GM19438 (cell line): Measurements from ENCODE around the gene NRIP3.
"Not testable (repeated sequence)": the region's sequence is repeated elsewhere in the genome, so short reads cannot be mapped to it uniquely, and the experiment has no call there.

Experiments
- ATAC-seq: cut with Tn5 transposase; IDR thresholded peaks from one replicate; pipeline ENCODE4 v1.9.1; 2021; ENCODE audit warnings: low read depth; ENCODE audit not compliant: unreplicated experiment

The NRIP3 gene

DNA sequence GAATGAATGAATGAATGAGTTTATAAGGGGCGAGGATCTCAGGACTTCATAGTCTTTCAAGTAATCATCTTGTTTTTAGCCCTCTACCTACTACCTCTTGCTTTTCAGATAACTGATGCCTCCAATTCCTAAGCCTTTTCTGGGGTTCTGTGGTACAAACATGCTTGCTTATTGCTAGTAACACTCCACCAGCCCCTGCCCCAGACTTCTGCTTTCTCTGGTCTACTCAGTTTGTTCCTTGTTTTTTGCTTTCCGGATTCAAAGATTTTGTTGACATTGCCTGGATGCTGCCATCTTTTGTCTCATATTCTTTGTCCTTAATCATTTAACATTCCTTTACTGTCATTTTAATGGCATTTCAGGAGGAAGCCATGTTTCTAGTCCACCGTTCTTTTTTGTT, 30.7 kb downstream of the NRIP3 start:
- ATAC-seq = no peak

DNA sequence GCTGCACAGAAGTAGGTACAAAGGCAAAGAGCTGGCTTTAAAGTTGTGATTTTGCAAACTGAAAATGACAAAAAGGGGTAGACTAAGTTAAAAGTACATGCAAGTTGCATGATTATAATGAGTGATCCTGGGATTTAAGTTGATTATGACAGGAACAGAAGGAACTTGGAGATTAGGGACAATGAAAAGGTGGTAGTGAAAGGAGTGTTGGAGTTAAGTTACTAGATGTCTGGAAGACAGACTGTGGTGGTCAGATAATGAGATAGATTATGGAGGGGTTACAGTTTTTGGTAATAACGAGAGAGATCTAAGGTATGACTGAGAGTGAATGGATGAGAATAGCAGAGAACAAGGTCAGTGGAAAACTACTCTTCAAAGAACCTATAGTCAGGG, 31.9 kb downstream of the NRIP3 start:
- ATAC-seq = no peak

DNA sequence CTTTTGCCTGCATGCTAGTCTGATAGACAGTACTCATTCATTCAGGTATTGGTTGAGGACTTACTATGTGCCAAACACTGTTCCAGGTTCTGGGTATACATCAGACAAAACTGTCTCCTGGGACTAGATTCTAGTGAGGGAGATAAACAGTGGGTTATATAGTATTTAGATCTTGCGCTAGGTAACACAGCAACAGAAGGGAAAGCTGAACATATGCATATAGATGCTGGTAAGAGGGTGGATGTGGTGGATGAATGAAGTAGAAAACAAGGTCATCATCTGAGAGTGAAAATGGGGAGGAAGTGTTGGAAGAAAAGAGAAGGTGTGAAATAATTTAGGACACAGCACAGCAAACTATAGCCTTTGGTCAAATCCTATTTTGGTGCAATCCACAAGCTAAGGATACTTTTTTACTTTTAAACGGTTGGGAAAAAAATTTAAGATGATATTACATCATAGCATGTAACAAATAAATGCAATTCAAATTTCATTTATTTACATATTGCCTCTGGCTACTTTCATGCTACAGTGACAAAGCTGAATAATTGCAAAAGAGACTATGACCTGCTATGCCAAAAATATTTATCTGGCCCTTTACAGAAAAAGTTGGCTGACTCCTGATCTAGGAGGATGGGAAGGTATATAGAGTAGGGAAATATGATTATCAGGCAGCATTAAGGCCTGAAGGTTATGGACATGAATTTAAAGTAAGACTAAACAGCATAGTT, 32.4 kb downstream of the NRIP3 start:
- no peak for ATAC-seq

DNA sequence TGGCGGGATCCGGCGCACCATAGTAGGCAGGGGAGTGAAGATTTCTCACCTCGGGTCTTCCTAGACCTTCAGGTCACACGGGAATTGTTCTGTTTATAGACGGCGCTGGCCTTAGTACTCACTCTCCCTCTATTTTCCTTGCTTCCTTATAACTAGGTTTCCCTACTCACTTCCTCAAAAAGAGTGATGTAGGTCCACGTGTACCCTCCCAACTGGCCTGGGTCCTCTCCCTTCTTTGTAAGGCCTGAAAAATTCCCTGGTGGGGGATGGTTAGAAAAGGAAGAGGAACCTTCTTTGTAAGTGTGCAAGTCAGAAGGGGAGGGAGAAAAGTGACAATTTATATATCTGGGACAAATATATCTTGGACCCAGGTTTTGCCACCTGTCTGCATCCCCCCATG, 36.6 kb downstream of the NRIP3 start:
- ATAC-seq = no peak

DNA sequence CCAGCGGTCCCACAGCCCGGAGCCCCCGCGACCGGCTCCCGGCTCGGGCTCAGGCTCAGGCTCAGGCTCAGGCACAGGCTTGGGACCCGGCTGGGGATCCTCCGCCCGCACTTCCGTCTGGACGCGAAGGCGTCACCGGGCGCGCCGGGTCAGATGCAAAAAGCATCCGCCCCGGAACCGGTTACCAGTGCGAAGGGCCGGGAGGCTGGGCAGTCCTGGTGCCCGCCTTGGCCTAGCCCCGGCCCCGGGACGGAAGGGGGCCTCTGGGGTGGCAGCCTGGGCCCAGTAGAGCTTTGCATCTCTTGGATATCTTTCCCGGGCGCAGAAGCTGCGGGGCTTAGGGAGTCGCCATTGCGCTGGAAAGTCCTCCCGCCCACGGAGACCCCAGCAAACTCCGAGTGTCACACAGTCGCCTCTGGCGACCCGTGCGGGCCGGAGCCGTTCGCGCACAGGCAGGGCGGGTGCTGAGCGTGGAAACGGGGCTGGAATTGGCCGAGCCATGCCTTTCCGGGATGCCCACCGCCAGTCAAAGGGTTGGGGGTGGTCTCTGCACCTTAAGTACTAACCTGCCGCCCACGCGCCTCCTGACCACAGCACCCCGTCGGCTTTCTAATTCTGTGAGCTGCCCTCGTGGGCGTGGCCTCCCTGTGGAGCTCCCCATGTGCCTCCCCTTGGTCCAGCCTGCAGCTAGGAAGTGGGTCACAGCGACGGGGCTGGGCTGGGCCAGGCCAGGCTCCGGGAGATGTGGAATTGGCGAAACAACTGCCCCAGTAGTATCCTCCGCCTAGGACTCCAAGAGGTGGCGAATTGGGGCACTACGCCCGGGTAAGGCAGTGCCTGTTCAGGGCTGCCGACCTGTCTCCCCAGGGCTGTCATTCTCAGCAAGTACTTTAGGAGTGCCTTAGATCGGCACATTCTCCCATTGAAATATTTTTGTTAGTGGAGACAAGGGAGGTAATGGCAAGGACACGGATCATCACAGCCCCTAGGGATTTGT, 39.2 kb downstream of the NRIP3 start, which contains the start of gene TMEM9B:
TMEM9B (minus strand) TSS at position 119 of the 997 bp plus-strand sequence. CDS start 129 bp downstream, outside the sequence.
- peak; percentile 86 for ATAC-seq

DNA sequence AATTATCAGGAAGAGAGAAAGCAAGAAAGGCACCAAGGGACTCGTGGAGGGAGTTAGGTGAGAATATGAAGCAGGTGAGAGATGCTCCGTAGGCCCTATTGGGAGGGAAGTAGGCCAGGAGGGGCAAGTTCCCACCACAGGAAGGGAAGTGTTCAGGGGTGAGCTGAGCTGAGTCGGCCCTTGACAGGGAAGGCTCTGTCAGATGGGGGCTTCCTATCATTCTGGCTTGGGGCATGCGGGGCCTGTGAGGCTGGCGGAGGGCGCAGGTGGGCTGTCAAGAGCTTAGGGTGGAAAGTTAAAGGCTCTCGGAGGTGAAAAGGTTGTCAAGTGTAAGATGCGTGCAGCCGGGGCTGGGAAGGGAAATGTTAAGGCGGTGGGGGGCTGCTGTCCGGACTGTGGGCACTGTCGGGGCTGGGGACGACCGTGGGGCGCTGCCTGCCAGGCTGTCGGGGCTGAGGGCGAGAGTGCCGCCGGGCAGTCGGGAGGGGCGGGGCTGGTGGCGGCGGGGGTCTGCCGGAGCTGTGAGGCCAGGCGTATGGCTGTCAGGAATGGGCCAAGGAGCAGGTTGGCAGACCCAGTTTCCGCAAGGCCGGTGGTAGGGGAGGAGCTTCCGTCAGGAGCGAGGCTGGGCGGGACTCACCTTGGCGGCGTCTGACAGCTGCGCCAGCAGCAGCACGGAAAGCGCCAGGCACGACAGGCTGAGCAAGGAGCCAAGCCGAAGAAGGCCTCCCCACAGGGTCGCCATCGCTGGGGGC, 40.1 kb downstream of the NRIP3 start:
- peak; percentile 60 for ATAC-seq

DNA sequence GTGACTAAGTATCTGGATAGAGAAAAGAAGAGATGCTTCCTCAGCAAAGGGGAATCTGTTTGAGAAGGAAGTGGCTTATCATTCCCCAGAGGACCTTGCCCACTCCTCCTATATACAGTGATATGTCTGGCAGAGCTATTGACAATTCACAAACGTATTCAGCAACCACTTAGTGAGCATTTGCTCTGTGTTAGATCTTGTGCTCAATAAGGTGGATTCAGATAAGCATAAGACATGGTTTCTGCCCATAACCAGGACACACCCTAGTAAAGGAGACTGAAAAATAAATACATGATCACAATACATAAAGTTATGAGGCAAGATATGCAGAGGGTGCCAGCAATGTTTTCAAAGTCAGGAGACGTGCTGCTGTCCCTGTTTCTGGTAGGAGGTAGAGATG, 41.0 kb downstream of the NRIP3 start:
- no peak for ATAC-seq

DNA sequence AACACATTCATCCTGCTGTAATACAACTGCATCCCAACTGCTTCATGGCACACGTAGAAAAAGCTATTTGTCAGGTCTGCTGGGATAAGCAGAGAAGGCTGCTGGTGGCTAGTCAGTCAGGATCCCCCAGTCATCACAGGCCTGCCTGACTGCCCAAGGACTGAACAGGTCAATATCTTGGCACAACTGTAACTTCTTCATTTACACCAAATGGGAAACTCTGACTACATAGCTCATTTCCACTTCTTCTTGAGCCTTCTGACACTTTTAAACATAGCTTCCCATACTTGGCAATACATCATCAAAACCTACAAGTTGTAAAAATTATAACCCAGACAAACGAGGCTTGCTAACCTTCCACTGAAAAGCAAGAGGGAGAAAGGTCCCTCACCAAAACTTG, 42.4 kb downstream of the NRIP3 start:
- no peak for ATAC-seq

DNA sequence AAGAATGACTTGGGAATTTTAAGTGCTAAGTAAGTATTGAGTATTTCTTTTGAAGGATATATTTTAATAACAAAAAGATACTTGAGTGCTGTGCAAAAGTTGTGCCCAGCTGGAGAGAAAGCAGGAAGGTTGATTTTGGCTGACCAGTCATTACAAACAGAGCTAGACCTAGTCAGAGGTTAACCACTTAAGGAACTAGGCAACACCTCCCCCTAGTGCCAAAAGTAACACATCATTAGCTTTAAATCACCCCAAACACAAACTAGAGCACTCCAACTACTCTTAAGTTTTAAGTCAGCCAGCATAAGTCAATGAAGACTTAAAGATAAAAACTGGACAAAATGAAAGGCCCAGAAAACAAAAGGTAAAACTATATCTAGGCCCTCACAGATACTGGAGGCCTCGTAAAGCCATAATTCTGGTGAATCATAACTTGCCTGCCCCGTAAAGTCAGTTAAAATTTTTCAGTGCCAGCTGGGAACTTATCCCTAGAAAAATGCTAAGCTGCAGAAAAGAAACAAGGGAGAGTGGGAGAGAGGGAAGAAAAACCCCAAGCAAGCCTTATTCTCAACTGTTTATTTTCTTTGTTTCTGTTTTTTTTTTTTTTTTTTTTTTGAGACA, 44.1 kb downstream of the NRIP3 start:
- no peak for ATAC-seq

DNA sequence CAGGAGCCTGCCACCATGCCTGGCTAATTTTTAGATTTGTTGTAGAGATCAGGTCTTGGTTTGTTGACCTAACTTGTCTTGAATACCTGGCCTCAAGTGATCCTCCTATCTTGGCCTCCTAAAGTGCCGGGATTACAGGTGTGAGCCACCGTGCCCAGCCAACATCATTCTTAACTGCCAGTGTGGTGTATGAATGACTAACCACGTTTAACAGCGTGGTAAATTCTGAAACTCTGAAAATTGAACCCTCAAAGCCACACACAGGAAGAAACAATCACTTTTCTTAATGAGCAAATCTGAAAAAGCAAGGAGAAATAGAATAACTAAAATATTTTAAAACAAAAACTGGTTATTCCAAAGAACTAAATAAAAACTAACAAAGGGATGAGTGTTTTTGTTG, 46.9 kb downstream of the NRIP3 start:
- no peak for ATAC-seq

DNA sequence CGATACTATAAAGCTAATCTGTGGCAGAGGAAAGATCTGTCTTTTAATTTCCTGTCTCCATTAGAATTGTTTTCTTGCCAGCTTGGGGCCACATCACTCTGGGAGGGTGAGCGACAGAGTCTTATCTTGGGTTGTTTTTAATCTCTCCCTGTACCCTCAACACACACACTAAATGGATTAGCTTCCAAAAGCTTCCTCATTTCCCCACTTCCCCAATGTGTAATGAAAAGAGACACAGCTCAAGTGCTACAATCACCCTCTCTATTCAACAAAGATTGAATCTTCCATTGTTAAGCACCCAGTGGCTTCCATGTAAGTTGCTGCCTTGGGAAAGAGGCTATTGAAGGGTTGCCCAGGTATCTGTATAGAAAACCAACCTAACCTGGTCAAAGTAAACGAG, 54.9 kb downstream of the NRIP3 start:
- ATAC-seq = no peak

DNA sequence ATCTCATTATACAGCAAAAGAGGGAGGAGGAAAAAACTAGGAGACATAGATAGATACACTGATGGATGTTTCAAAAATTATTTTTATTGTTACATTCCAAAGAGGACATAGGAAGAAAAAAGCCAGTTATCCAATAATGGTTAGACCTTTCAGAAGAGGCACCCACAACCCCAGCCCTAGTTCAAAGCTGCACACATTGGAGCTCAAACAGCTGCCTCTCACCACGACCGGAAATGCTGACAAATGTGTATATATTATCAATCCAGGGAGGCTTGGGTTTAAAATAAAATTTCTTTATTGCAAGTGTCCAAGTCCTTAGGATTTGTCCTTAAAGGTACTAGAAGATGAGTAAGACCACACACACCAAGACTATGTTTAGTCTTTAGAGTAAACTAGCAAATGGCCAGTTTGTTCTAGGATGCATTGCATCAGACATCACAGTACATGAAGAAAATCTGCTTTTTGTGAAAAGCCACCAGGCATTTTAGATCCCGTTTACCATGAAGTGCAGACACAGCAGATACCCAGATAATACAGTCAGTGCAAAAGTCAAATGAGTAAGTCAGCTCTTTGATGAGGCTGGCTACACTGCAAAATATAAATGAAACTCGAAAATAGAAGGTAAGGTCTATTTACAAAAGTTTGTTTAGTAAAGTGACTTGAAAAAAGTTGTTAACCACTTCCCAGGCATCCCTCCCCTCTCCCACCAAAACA, 56.4 kb downstream of the NRIP3 start:
- ATAC-seq = no peak

DNA sequence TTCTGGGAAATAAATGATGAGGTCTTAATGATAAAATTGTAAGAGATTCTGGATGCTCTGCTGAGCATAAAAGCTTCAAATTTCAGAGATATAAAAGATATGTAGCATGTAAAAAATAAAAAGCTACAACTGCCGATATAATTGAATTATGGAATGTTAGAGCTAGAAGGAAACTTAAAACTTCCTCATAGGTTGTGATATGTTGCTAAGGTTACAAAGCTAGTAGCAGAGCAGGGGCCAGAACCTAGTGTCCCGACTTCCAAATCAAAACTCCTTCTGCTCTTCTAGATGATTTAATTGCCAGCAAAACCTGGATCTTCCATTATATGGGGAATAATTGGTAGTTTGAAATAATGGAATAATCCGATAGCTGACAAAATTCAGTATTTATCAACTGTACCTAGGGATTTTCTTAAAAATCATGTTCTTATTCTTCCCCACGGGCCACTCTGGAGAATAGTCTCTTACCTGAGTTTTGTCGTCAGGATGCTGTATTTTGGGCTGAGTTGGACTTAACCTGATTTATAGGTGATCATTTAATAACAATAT, 61.2 kb downstream of the NRIP3 start, which contains the start of gene ASCL3:
ASCL3 (minus strand) TSS at position 499 of the 549 bp plus-strand sequence. CDS start 4,855 bp downstream, outside the sequence.
- no peak for ATAC-seq

DNA sequence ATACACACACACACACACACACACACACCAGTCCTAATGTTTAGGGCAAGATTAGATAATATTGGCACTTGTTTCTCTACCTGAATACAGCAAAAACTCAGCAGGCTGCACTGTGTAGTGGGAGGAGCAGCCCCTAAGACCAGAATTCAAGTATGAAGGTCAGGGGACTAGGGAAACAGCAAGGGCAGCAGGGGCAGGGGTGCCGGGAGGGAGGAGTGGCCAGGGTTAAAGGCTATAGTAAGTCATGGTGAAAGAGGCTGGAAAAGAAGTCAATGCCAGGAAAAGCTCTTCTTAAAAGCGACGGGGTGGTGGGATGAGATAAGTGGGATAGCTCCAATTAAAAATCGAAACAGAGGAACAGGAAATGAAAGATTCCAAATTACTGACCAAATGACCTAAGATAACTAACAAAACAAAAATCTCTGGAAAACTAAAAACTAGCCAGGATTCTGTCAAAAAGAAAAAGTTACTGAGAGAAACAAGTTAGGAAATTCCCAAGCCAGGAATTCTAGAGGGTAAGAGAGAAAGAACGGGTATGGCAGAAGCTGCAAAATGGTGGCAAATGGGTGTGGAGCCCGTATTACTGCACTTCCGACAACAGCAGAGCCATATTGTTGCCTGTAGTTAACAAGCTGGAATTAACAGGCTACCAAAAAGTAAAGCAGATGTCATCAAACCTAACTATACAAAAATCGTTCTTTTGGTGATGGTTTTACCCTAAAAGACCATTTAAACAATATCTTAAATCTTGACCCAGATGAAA, 62.3 kb downstream of the NRIP3 start:
- no peak for ATAC-seq

DNA sequence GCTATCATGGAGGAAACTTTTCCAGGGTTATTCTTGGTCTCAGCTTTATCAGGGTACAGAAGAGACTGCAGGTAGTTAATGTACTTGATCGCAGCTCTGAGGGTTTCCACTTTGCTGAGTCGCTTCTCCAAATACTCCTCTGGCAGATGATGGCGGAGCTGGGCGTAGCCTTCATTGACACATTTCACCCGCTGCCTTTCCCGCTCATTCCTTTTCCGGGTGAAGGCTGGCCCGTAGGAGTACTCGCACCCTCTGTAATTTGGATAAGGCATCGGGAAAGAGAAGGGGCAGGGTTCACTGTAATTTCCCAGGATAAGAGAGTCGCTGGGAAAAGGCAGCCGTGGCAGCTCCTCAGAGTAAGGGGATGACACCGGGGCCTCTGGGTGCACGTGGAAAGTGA, 66.1 kb downstream of the NRIP3 start:
- ATAC-seq = no peak

DNA sequence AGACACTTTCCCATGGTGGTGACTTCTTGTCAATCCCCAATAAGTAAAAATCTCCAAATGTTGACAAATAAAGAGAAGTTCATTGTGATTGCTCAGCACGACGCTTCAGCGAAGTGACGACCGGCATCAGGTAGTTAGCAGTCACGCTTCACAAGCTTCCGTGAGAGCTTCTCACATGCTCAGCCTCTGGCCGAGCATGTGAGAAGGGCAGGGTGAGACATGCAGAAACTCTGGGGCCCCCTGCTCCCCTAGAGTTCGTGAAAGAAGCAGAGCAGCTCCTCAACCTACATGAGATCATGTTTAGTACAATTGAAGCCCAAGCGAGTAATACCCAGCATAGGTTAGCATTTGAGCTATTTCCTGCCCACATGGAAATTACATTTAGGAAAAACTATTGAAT, 66.6 kb downstream of the NRIP3 start:
- no peak for ATAC-seq

DNA sequence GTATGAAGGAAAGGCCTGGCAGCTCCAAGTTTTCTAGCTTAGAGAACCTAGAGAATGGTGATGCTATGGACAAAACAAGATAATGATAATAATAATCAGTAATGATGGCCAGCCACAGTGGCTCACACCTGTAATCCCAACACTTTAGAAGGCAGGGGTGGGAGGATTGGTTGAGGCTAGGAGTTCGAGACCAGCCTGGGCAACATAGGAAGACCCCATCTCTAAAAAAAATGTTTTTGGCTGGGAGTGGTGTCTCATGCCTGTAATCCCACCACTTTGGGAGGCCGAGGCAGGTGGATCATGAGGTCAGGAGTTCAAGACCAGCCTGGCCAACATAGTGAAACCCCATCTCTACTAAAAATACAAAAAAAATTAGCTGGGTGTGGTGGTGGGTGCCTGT, 68.0 kb downstream of the NRIP3 start:
- ATAC-seq = not testable (repeated sequence)

DNA sequence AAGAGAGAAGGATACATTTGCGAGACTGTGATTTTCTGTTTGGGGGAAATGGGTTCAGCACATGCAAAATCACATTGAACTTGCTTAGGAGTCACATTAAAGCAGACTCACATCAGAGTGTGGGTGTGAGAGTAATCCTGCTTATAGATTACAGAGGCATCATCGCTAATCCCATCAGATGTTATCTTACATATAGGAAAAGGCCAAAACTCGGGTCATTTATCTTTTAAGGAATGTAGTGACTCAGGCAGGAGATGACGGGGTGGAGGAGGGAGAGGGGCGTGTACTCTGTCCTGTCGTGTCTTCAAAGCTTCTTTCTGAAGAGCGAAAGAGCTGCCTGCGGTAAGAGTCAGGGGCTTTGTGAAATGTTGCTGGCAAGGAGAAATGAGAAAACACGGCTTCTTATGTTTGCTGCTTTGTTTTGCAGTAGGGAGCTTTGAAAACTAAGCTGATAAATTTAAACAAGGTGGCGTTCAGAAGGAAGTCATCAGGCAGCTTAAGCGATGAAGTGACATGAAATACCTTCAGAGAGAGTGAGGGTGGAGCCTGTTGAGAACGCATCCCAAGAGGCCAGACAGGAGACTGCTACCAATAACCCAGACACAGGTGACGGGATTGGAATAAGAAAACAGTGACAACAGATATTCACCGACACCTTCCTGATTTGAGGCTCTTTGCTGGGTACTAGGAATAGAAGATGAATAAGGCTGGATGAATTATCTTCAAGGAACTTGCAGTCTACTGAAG, 68.9 kb downstream of the NRIP3 start:
- ATAC-seq = no peak
